RKO (cell line): ENCODE measurements around the gene CFAP100.

Experiments used
- DNase-seq: peaks from one replicate; pipeline ENCODE4 v3.0.0-alpha.2; 2016; ENCODE audit warnings: low spot score

Gene CFAP100

DNA sequence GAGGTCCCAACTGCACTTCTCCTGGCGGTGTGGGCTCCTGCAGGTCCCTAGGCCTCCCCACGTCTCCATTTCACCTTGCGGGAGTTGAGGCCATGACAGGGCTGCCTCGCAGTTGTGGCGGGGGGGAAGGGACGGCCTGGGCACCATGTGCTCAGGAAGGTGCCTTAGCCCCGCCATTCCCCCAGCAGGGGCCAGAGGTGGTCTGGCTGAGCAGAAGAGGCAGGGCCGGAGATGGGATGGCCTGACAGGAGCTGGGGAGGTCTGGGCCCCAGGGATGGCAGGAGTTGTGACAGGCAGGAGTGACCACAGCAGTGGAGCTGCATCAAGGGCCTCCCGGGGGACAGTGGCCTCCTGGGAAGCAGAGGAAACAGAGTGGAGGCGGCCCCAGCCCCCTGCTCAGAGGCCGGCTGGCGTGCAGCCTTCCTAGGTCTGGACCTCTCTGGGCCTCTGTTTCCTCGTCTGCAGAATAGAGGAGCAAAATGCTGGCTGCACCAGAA lies 18.8 kb upstream of the CFAP100 start:
- no peak for DNase-seq

DNA sequence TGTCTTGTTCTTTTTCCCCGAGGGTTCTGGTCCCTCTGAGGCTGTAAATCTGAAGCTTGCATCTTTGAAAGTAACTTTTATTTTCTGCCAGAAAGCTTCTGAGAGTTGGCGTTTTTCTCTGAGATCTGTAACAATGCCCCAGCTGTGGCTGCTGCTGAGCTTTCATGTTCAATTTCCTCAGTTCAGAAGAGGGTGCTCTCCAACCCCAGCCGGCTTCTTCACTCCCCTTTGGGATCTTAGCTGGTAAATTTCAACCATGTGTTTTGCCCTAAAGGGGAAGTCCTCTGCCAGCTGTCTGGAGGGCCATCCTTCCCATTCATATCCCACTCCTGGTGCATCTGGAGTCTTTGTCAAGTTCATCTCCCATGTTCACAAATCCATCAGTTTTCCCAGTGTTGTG lies 18.3 kb upstream of the CFAP100 start:
- no peak for DNase-seq

DNA sequence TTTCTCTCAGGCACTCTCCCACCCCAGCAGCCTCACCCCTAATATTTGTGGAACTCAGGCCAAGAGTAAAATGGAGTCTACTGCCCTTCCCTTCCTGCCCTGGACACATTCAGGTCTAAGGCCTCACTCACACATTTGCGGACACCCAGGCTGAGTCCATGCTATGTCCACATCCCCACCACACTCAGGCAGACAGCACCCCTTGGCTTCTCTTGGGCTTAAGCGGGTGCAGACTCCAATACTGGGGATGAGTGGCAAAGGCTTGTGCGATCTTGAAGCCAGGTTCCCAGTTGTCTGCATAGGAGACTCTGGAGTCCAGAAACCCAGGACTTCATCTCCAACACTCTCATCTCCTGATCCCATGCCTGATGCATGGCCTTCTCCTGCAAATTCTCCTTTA lies 17.5 kb upstream of the CFAP100 start:
- DNase-seq, result no peak

DNA sequence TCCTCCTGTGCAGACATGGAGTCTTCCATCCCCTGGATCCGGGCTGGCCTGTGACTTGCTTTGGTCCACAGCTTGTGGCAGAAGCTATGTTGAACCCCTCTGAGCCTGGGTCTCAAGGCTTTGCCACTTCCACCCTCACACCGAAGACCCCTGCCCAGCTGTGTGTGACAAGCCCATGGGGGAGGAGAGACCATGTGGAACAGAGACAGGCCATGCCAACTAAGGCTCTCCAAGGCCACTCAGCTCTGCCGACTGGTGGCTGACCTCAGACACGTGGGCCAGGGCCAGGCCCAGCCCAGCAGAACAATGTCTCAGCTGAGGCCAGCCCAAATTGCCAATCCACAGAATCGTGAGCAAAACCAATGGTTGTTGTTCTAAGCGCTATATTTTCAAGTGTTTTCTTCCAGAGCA lies 16.4 kb upstream of the CFAP100 start:
- DNase-seq, result no peak

DNA sequence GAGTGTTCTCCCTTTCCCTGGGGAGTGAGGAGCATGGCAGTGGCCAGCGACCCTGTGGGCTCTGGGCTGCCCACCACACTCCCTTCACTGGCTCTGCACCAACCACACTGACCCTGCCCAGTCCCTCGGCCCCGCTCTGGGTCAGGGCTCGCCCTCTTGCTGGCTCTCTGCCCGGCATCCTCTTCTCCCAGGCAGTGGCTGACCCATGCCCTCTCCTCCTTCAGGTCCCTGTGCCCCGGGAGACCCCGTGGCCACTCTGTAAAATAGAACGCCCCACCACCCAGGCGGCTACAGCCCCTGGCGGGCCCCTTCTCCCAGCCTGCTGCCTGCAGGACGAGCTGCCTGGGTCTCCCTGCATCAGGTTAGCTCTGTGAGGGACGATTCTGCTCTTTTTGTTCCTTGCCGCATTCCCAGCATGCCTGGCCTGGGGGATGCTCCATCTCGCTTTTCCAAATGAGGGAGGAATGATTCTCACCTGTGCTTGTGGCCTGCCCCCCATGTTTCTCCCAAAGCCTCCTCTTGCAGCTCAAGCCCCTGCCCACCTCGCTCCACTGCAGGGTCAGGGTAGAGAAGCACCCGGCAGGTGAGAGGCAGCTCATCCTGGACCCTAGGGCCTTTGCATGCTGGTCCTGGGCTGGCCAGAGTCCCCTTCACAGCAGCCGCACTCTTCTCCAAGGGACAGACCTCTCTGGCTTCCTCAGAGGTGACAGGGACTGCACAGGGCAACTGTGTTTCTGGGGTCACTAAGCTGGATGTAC lies 14.5 kb upstream of the CFAP100 start:
- DNase-seq, result no peak

DNA sequence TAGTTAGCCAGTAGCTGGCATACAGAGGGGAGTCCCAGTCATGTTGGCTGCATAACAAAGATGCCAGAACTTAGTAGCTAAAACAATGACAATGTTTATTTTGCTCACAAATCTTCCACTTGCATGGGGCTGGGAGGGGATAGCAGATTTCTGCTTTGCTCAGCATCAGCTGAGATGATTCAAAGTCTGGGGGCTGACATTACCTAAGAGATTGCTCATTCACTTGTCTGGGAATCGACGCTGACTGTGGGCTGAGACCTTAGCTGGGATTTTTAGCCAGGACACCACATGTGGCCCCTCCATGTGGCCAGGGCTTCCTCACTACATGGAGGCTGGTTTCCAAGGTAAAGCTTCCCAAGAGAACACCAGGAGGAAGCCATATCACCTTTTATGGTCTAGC lies 12.7 kb upstream of the CFAP100 start:
- no peak for DNase-seq

DNA sequence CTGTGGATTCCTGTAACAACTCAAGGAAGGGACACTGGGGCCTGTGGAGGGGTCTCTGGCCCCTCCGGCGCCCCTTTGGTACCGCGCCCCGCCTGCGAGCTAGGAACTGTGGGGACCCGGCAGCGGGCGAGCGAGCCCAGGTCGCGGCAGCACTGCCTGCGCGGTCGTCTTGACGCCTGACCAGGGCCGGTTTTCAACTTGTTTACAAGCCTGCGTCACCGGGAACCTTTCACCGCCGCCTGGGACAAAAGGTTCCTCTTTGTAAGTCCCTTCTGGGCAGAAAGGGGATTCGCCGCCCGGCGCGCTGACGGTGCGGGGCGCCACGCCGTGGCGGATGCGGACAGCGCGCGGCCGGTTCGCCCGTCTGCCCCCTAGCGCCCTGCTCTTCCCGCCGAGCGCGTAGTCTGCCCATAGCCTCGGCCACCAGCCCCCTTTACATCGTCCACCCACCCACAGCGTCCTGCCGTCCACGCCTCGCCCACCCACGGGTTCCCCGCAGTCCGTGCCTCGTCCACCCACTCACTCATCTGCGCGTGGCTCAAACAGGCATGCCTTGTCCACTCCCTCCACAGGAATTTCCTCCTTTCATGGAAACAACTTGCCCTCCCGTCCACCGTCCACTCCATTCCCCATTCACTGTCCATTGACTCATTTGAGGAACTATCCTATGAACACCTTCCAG lies 5.5 kb upstream of the CFAP100 start:
- peak; percentile 82 for DNase-seq

DNA sequence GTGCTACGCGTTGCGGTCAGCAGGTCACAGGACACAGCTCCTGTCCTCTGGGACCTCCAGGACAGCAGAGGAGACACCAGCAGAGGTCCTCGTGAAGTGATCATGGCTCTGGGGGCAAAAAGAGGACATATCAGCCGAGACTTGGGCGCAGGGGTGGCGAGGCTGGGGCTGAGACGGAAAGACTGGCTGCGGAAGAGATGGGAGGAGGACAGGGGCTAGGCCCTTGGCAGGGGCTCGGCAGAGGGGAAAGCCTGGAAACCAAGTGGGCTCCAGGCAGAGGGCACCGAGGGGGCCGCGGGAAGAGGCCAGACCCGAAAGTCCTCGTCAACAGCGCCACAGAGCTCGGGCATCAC lies 4.9 kb upstream of the CFAP100 start:
- no peak for DNase-seq

DNA sequence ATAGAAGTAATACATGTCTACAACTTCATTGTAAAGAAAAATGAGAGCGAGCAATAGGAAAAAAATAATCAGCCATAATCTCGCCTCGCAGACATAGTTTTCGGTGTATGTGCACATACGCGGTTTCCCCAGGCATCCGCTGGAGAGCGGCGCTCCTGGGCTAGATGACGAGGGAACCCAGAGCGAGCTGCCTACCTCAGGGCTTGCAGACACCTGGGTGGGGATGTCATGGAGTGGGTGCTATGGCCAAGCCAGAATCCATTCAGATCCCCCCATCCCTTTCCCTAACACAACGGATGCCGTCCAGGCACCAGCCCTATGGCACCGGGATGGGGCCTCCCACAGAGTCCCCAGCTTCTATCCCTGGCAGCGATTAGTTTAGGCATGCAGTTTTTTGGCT lies 4.5 kb upstream of the CFAP100 start:
- DNase-seq, result no peak

DNA sequence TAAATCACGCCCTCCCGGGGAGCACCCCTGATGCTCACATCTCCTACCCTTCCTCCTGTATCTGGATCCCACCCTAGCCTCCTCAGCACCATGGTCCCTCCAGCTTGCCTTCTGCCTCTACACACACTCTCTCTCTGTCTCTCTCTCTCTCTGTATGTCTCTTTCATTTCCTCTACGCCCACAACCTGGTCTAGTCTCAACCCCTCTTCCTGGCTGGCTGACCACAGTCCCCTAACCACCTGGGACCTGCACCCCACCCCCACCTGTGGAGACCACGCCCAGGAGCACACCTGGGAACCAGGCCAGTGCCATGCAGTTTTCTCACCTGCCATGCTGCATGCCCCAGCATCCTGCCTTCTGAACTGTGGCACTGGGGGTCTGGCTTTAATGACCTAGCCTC lies 4.0 kb upstream of the CFAP100 start:
- DNase-seq, result no peak

DNA sequence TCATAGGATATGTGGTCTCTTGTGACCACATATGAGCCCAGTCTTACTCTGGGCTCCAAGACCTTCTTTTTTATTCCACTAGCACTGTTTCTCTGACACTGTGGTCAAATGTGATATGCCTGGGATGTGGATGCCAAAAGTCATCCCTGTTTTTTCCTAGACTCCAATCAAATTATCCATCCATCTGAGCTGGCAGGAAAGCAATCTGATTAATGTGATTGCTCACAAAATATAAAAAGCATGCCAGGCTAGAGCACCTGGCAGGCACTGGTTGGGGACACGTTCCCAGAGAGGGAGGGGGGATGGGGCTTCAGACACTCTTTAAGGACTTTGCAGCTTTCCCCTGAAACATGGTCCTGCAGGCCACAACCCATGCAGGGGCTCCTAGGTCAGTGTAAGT lies 3.1 kb upstream of the CFAP100 start:
- no peak for DNase-seq

DNA sequence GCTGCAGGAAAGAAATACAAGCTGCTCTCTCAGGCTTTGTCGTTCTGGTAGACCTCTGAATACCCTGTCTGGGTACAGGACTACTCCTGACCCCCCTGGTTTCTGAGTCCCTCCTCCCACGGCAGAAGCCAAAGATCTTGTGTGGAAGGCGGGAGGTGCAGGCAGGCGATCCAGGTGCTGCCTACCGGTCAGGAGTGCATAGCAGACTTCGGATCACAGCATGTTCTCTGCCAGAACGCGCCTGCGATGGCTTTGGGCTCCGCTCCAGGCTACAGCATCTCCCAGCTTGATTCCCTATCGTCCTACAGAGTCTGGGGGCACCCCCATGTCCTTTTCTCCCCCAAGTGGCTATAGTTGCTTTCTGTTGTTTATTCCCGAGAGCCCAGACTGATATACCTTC lies 2.5 kb upstream of the CFAP100 start:
- no peak for DNase-seq

DNA sequence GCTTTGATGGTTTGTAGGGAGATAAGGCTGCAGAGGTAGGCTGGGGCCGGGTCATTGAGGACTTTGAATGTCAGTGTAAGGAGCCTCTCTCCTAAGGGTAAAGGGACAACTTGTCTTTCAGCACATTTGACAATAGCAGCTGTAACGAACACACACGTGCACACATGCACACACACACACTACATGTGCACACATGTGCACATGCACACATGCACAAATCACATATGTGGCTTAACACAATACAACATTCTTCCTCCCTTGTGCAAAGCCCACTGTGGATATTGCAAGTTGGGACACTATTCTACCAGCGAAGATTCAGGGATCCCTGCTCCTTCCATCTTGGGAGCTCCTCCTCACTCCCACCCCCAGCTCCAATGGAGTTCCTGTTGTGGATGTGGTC lies 1.1 kb upstream of the CFAP100 start:
- no peak for DNase-seq

DNA sequence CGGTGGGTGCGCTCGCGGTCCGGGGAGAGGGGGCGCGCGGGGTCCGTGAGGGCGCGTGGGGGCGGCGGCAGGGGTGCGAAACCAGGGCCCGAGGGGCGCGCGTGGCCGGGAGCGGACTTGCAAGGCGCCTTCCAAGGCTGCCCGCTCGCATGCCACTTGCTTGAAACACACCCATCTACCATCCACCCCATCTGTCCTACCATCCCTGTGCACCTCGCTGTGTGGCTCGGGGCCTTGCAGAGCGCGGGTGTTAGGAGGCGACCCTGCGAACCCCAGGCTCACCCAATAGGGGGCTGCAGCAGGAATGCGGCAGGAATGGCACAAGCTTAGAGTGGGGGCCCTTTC lies 240 bp downstream of the CFAP100 start:
- DNase-seq, result no peak

DNA sequence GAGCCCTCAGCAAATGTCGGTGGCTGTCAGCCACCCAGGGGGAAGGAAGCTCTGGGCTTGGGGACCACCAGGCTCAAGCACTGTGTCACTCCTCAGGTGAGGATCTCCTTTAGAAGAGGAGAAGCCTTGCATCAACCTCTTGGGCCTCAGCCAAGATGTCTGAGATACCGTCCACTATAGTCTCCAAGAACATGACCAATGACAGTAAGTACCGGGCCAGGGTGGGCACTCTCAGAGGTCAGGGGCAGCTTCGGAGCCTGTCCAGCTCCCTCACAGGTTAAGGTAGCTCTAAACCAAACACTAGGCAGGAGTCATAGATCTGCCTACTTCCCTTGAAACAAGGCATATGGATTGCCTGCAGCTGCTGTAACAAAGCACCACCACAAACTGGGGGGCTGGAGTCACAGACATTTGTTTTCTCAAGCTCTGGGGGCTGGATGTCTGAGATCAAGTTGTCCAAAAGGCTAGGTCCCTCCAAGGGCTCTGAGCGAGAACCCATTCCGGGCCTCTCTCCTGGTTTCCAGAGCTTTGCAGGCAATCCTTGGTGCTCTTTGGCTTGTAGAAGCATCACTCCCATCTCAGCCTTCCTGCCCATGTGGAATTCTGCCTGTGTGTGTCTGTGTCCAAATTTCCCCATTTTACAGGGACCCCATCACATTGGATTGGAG lies 1.3 kb downstream of the CFAP100 start:
- no peak for DNase-seq

DNA sequence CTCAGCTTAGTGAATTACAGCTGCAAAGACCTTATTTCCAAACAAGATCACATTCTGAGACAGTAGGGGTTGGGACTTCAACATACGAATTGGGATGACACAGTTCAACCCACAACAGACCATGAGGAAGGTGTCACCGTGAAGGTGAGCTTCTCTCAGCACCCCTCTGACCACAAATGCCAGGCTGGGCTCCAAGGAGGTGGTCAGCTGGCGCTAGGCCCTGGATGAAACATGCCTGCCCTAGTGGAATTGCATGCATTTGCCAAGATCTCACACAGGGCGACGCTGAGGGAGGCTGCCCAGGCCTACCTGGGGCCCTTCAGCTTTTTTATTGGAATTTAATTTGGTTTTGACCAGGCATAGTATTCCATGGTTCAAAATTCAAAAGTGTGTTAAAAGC lies 1.8 kb downstream of the CFAP100 start:
- DNase-seq, result no peak

DNA sequence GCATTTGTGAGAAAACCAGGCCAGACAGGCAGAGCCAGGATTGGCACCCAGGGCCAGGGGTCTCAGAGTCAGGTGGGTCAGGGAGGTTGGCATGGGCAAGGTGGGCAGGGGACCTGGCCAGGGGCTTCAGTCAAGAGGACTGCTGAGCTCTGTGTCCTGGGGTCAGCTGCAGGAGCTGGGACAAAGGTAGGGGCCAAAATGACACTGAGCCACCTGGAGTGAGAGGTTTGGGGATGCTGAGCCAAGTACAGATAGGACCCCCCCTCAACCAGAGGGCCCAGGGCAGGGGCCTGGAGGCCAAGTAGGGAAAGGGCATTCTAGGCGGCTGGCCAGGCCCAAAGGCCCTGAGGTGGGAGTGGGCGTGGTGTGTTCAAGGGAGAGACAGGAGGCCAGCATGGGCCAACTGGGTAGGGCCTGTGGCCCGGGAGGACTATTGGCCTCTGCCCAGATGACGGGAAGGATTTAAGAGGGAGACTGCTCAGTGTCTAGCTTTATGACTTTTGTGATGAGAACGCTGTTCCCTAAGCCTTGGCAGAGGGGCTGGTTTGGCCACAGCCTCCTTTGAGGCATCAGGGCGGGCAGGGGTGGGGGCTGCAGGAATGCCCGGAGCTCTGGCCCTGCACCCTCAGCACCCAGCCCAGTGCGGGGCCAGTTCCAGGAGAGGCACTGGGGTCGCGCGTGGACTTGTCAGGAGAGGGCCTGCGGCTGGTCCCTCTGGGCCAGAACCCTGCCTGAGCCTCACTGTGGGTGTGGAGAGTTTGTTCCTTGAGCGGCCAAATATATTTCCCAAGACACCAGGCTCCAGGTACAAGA lies 3.1 kb downstream of the CFAP100 start:
- no peak for DNase-seq

DNA sequence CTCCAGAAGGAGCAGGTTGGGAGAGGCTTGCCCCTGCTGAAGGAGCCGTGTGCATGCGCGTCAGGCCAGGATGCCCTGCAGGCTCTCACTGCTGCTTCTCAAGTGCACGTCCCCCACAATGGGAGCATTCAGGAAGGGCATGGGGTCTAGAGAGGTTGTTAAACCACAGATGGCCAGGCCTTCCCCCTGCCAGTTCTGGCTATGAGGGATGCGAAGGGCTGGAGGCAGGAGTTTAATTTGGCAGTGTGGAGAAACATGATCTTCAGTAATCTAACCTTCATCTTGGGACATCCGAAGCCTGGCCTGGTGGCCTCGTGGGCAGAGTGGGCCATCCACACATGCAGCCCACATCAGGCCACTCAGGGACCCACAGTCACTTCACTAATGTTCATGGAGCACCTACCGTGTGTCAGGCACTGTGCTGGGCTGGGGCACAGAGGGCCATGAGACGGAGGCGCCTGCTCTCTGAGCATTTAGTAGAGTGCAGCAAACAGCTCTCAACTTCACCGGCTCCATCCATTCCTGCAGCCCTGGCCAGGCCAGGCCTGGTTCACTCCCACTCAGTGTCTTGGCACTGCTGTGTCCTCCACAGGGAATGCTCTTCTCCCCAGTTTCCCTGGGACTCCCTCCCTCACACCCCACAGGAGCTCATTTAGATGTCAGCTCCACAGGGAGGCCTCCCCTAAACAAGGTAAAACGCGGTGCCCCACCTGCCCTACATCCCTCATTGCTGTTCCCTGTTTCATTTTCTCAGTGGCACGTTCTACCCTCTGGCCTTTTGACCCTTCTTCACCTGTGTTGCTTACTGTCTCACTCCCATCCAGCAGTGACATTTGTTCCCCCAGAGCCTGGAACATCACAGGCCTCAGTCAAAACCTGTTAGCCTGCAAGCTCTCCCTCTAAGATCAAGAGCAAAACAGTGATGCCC lies 4.0 kb downstream of the CFAP100 start:
- no peak for DNase-seq

DNA sequence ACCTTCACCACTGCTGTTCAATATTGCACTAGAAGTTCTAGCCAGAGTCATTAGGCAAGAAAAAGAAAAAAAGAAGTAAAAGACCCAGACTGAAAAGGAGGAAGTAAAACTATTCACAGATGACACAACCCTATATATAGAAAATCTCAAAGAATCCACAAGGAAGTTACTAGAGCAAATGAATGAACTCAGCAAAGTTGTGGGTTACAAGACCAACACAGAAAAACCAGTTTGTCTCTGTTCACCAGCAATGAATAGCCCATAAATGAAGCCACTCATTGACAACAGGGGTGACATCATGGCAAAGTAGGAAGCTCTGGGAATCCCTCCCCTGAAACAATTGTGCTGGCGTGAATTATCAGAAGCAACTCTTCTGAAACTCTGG lies 4.6 kb downstream of the CFAP100 start:
- DNase-seq, result no peak

DNA sequence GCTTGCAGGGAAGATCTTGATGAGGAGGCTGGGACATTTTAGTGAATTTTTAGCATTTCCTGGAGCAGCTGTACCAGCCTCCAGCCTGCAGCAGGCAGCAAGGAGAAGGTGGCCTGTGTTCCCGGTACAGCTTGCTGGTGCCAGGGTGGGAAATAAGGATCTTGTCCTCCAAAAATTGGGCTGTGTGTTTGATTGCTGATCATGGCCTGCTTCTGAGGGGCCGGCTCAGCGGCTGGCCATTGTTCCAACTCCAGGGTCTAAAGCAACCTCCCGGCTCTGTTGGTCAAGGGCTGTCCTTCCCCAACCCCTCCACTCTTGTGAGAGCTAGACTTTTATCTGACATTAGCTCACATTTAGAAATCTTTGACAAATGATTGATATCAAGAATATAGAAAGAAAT lies 5.0 kb downstream of the CFAP100 start:
- no peak for DNase-seq

DNA sequence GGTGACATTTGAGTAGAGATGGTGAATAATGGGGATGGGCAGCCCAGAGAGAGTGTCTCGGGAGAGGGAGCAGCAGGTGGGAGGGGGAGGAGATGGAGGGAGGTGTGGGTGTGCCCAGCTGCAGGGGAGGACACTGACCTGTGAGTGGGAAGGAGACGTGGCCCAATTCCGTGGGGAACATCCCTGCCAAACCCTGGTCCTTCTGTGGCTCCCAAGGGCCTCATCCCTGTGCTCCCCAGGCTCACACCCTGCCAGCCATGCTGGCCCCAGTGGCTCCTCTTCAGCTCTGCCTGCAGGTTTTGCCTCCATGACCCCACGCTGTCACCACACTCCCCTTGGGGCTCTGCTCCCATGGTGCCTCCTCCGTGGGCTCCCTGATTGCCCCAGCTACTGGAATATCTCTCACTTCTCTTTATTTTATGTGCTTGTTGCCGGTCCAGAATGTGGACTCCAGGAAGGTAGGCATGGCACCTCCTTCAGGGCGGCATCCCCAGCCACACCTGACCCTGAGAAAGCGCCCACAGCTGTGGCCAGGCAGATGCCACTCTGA lies 7.0 kb downstream of the CFAP100 start:
- DNase-seq, result no peak
